Peyer's patch (tissue), 4 donors: ENCODE results near the gene ARIH2. TPM values are rescaled to one million over a fixed set of nuclear protein-coding genes. Genes with fewer than 3 reads are reported as not detected.

Source experiments
- DNase-seq, 3 donors: peaks; one replicate each; pipeline ENCODE4 v3.0.0-alpha.2; 2017 to 2019
- H3K27ac ChIP-seq, 4 donors: fragments of 200-600 bp; sonication (generic); one replicate each; pipeline ENCODE4 v1.5.1; 2016 to 2019
- H3K27me3 ChIP-seq, 2 donors: fragments of 200-600 bp; sonication (generic); one replicate each; pipeline ENCODE4 v1.5.1; 2019
- H3K36me3 ChIP-seq, 3 donors: fragments of 200-600 bp; sonication (generic); one replicate each; pipeline ENCODE4 v1.5.1; 2016 to 2019
- H3K4me1 ChIP-seq, 4 donors: fragments of 200-600 bp; sonication (generic); one replicate each; pipeline ENCODE4 v1.5.1; 2016 to 2019
- H3K4me3 ChIP-seq, 4 donors: fragments of 200-600 bp; sonication (generic); 1 replicate in 3 of 4; 2 replicates in 1 of 4; pipeline ENCODE4 v1.5.1; 2016 to 2019; ENCODE audit warnings: mild to moderate bottlenecking in 1 of 4
- H3K9me3 ChIP-seq, 4 donors: fragments of 200-600 bp; sonication (generic); one replicate each; pipeline ENCODE4 v1.5.1; 2016 to 2019; ENCODE audit warnings: mild to moderate bottlenecking in 1 of 4
- POLR2A ChIP-seq, 2 donors: fragments of 450-650 bp; IDR thresholded peaks; one replicate each; pipeline ENCODE4 v1.5.1; 2017; ENCODE audit warnings: antibody characterized with exemption in 2 of 2, mild to moderate bottlenecking in 2 of 2, moderate library complexity in 2 of 2
- total RNA-seq, 4 donors: library from RNA; depleted of rRNA; stranded (reverse); fragments of >200 nt; gene quantifications; one replicate each; pipeline ENCODE4 v1.1.0, GENCODE V29; 2016
- TF ChIP-seq, protein P1 (sequence below), 6 experiments: fragments of 450-650 bp in 4 of 6; fragments of 200-600 bp in 2 of 6; sonication (generic) in 1 of 6; IDR thresholded peaks; one replicate each; pipeline ENCODE4 v1.5.1; 2017 to 2019; ENCODE audit warnings: antibody characterized with exemption in 6 of 6, mild to moderate bottlenecking in 3 of 6, moderate library complexity in 1 of 6

The ARIH2 gene
- total RNA-seq, 4 donors from 2014 or later: 59.7 to 184 (median 111) TPM

DNA sequence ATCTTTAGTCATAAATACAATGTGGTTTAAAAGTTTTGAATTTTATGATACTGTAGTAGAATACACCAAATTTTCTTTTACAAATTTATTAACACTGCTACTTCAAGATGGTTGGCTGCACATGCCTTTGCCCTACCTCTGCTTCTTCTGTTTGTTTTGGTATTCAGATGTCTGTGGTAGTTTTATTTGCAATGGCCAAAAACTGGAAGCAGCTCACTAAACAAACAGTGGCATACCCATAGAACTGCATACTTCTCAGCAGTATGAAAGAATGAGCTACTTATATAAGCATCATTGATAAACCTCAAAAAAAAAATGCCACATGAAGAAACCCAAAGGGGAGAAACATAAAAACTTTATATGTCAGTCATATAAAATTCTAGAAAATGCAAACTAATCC, 19.5 kb downstream of the ARIH2 start:
- DNase-seq: no peak
- H3K27me3 ChIP-seq: no peaks in the 10 kb centered on the region
- H3K4me3 ChIP-seq: no peak overlapping the region
- H3K9me3 ChIP-seq: no peaks in the 10 kb centered on the region
- no peaks in the 10 kb centered on the region for H3K4me1 ChIP-seq
- TF ChIP-seq POLR2A (IDR thresholded peaks at IDR 0.05): no peak
- TF ChIP-seq, protein P1, sequence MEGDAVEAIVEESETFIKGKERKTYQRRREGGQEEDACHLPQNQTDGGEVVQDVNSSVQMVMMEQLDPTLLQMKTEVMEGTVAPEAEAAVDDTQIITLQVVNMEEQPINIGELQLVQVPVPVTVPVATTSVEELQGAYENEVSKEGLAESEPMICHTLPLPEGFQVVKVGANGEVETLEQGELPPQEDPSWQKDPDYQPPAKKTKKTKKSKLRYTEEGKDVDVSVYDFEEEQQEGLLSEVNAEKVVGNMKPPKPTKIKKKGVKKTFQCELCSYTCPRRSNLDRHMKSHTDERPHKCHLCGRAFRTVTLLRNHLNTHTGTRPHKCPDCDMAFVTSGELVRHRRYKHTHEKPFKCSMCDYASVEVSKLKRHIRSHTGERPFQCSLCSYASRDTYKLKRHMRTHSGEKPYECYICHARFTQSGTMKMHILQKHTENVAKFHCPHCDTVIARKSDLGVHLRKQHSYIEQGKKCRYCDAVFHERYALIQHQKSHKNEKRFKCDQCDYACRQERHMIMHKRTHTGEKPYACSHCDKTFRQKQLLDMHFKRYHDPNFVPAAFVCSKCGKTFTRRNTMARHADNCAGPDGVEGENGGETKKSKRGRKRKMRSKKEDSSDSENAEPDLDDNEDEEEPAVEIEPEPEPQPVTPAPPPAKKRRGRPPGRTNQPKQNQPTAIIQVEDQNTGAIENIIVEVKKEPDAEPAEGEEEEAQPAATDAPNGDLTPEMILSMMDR (IDR thresholded peaks at IDR 0.05): no peak
- H3K36me3 ChIP-seq: peaks cover 0 to 10% (median 0%) of the 10 kb centered on the region in 3 donors
- H3K27ac ChIP-seq: no peak overlapping the region

DNA sequence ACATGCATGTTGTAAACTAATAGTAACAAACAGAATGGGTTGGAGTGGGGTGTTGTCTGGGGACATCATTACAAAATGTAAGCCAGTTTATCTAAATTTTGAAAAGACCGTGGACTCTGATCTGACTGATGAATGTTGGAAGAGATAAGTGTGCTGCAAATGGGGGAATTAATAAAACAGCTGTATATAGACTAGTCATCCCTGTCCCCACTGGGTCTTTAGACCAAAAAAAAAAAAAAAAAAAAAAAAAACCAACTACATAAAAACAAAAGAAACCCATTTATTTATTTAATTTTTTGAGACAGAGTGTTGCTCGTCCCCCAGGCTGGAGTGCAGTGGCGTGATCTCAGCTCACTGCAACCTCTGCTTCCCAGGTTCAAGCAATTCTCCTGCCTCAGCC, 20.0 kb downstream of the ARIH2 start:
- no peak for DNase-seq
- H3K4me1 ChIP-seq: no peaks in the 10 kb centered on the region

DNA sequence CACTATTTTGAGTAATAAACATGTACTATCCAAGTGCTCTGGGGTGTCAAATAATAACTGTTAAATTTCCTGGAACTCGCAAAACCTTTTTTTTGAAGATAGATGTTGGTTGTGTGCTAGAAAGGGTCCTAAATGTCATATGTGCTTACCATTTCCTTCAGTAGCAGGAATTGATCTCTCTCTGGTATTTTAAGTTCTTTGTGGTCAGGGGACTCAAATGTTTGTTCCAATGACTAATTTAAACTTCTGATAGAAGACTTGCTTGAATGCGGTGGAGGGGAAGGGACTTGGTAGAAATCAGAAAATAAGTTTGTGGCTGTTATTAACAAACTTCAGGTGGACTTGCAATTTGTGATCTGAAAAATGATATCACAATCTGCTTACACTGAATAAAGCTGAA, 26.8 kb downstream of the ARIH2 start:
- Histone ChIP-seq H3K27me3 (no peaks in the 10 kb centered on the region), H3K36me3 (peaks cover 0 to 13% (median 0%) of the 10 kb centered on the region in 3 donors), H3K4me1 (peaks cover 0 to 8% (median 0%) of the 10 kb centered on the region in 4 donors), H3K27ac (no peak overlapping the region), H3K4me3 (no peak overlapping the region), H3K9me3 (no peaks in the 10 kb centered on the region)
- TF ChIP-seq, protein P1 (IDR thresholded peaks at IDR 0.05): no peak
- no peak for TF ChIP-seq POLR2A (IDR thresholded peaks at IDR 0.05)
- DNase-seq: no peak

More for the DNA sequence above, 20.0 kb downstream of the ARIH2 start:
- Histone ChIP-seq H3K27ac (no peak overlapping the region), H3K4me3 (no peak overlapping the region), H3K36me3 (peaks cover 0 to 9% (median 0%) of the 10 kb centered on the region in 3 donors), H3K27me3 (no peaks in the 10 kb centered on the region), H3K9me3 (no peaks in the 10 kb centered on the region)
- TF ChIP-seq, protein P1 (IDR thresholded peaks at IDR 0.05): no peak
- no peak for TF ChIP-seq POLR2A (IDR thresholded peaks at IDR 0.05)

DNA sequence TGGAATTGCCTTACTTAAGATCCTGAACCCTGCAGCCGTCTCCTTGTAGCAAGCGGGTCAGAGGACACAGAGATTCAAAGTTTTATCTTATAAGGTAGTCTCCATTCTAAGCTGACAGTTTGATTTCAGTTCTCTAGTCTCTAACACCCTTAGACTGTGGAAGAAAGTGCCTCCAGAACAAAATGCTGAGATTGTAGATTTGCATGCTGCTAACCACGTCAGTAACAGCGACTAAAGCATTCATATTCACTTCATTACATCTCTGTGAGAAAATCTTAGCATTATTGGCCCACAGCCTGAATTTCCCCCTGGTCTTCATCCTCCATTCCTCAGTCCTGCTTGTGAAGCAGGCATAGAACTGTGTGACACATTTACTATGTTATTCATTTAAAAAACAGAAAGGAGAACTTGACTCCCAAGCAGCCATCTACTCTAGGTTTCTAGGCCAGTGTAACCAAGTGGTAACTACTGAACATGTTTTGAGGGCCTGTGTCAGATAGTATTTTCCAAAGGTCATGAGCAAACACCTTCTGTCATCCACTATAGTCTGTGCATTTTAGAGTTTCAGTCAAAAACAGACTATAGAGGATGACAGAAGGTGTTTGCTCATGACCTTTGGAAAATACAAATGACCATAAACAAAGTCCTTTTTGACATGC, 27.4 kb downstream of the ARIH2 start:
- Histone ChIP-seq H3K9me3 (no peaks in the 10 kb centered on the region), H3K27me3 (no peaks in the 10 kb centered on the region), H3K36me3 (peaks cover 0 to 13% (median 0%) of the 10 kb centered on the region in 3 donors), H3K27ac (no peak overlapping the region), H3K4me1 (peaks cover 0 to 8% (median 0%) of the 10 kb centered on the region in 4 donors), H3K4me3 (no peak overlapping the region)
- no peak for DNase-seq
- TF ChIP-seq, protein P1 (IDR thresholded peaks at IDR 0.05): no peak
- no peak for TF ChIP-seq POLR2A (IDR thresholded peaks at IDR 0.05)

DNA sequence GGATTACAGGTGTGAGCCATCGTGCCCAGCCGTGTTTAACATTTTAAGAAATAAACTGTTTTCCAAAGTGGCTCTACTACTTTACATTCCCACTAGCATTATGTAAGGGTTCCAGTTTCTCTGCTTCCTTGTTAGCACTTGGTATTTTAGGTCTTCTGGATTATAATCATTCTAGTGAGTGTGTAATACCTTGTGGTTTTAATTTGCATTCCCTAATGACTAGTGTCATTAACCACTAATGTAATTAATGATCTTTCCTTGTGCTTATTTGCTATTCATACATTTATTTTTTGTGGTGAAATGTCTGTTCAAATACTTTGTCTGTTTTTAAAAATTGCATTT, 30.7 kb downstream of the ARIH2 start:
- H3K4me3 ChIP-seq: no peak overlapping the region
- H3K27ac ChIP-seq: no peak overlapping the region
- no peak for DNase-seq
- no peaks in the 10 kb centered on the region for H3K9me3 ChIP-seq
- TF ChIP-seq, protein P1 (IDR thresholded peaks at IDR 0.05): no peak
- TF ChIP-seq POLR2A (IDR thresholded peaks at IDR 0.05): no peak
- peaks cover 0 to 8% (median 0%) of the 10 kb centered on the region in 4 donors for H3K4me1 ChIP-seq
- H3K36me3 ChIP-seq: peaks cover 0 to 23% (median 0%) of the 10 kb centered on the region in 3 donors
- H3K27me3 ChIP-seq: no peaks in the 10 kb centered on the region
